WTC11 (cell line): ENCODE data around the gene FAM107B. TPM values are rescaled to one million over a fixed set of nuclear protein-coding genes. Genes with fewer than 3 reads are reported as not detected.
A peak's percentile ranks its signal among the peaks of the same experiment; 100 is the strongest.

ENCODE experiments used
- ATAC-seq: fragments of 200-7000 bp; cut with Tn5 transposase; 2 replicates; pipeline ENCODE4 v1.10.0; 2021; ENCODE audit warnings: mild to moderate bottlenecking, moderate library complexity
- CTCF ChIA-PET: fragments of 300-600 bp; sonication (Branson Sonifier 250); formaldehyde crosslinking; loops from one replicate; lab custom pipeline; 2021; ENCODE audit warnings: antibody characterized with exemption; lab: Charles Lee
- POLR2A ChIA-PET: fragments of 350-600 bp; sonication (Branson Sonifier 250); formaldehyde crosslinking; loops from one replicate; lab custom pipeline; 2021; ENCODE audit warnings: antibody characterized with exemption; lab: Charles Lee
- DNase-seq: peaks from one replicate; pipeline ENCODE4 v3.0.0; 2021; ENCODE audit warnings: low spot score
- H3K27ac Mint-ChIP-seq: 2 replicates; pipeline ENCODE4 v1.8.0; 2021; ENCODE audit warnings: mixed read lengths
- H3K27me3 Mint-ChIP-seq: 2 replicates; pipeline ENCODE4 v1.8.0; 2021; ENCODE audit warnings: low read depth, mild to moderate bottlenecking, moderate library complexity, mixed read lengths
- H3K36me3 Mint-ChIP-seq: 2 replicates; pipeline ENCODE4 v1.8.0; 2021; ENCODE audit warnings: mixed read lengths
- H3K4me1 Mint-ChIP-seq: 2 replicates; pipeline ENCODE4 v1.8.0; 2022; ENCODE audit warnings: mixed read lengths
- H3K4me3 Mint-ChIP-seq: 2 replicates; pipeline ENCODE4 v1.8.0; 2021; ENCODE audit warnings: mild to moderate bottlenecking, moderate library complexity, mixed read lengths
- H3K9me3 Mint-ChIP-seq: 2 replicates; pipeline ENCODE4 v1.8.0; 2021; ENCODE audit warnings: mixed read lengths
- AFF4 ChIP-seq: sonication (generic); formaldehyde crosslinking; IDR thresholded peaks from 2 replicates; pipeline ENCODE4 v1.8.1; 2023; ENCODE audit warnings: mild to moderate bottlenecking, missing genetic modification reagents, borderline replicate concordance
- E2F5 ChIP-seq: sonication (generic); formaldehyde crosslinking; IDR thresholded peaks from 2 replicates; pipeline ENCODE4 v1.8.1; 2022; ENCODE audit warnings: mild to moderate bottlenecking, moderate library complexity, missing genetic modification reagents
- FOXP1 ChIP-seq: sonication (generic); formaldehyde crosslinking; IDR thresholded peaks from 2 replicates; pipeline ENCODE4 v1.8.0; 2022; ENCODE audit warnings: missing genetic modification reagents, mild to moderate bottlenecking, moderate library complexity, borderline replicate concordance
- FOXP4 ChIP-seq: sonication (generic); formaldehyde crosslinking; IDR thresholded peaks from 2 replicates; pipeline ENCODE4 v1.8.0; 2022; ENCODE audit warnings: mild to moderate bottlenecking, missing genetic modification reagents
- HMGA2 ChIP-seq: fragments of 250-450 bp; sonication (Bioruptor Pico); IDR thresholded peaks from 2 replicates; pipeline ENCODE4 v1.4.0; 2021; ENCODE audit warnings: mild to moderate bottlenecking, moderate library complexity
- MXD4 ChIP-seq: fragments of 250-450 bp; sonication (Bioruptor Pico); IDR thresholded peaks from 2 replicates; pipeline ENCODE4 v1.8.0; 2021; ENCODE audit warnings: mild to moderate bottlenecking, moderate library complexity, borderline replicate concordance
- NFATC4 ChIP-seq: fragments of 250-450 bp; sonication (Bioruptor Pico); IDR thresholded peaks from 2 replicates; pipeline ENCODE4 v1.9.0; 2021; ENCODE audit warnings: mild to moderate bottlenecking
- NFE2L1 ChIP-seq: sonication (generic); formaldehyde crosslinking; IDR thresholded peaks from 2 replicates; pipeline ENCODE4 v1.8.1; 2023; ENCODE audit warnings: missing genetic modification reagents
- NFYB ChIP-seq: sonication (generic); formaldehyde crosslinking; conservative IDR thresholded peaks from 2 replicates; pipeline ENCODE4 v1.8.0; 2022; ENCODE audit warnings: low read depth, missing genetic modification reagents
- OVOL2 ChIP-seq: fragments of 250-450 bp; sonication (Bioruptor Pico); IDR thresholded peaks from 2 replicates; pipeline ENCODE4 v1.9.0; 2021; ENCODE audit warnings: mild to moderate bottlenecking, borderline replicate concordance
- SOX15 ChIP-seq: fragments of 250-450 bp; sonication (Bioruptor Pico); IDR thresholded peaks from 2 replicates; pipeline ENCODE4 v1.9.0; 2021; ENCODE audit warnings: mild to moderate bottlenecking
- ZNF121 ChIP-seq: sonication (generic); formaldehyde crosslinking; IDR thresholded peaks from 2 replicates; pipeline ENCODE4 v1.8.0; 2023; ENCODE audit warnings: missing genetic modification reagents
- ZNF425 ChIP-seq: fragments of 250-450 bp; sonication (Bioruptor Pico); conservative IDR thresholded peaks from 2 replicates; pipeline ENCODE4 v1.9.0; 2021; ENCODE audit warnings: mild to moderate bottlenecking
- ZNF671 ChIP-seq: fragments of 250-450 bp; sonication (Bioruptor Pico); IDR thresholded peaks from 2 replicates; pipeline ENCODE4 v1.8.0; 2021; ENCODE audit warnings: mild to moderate bottlenecking
- total RNA-seq: library from RNA; stranded (reverse); gene quantifications from 3 replicates; pipeline ENCODE4 v1.2.3, GENCODE V29; 2021
- TF ChIP-seq, protein P1 (sequence below): sonication (generic); formaldehyde crosslinking; IDR thresholded peaks from 2 replicates; pipeline ENCODE4 v1.8.1; 2022; ENCODE audit warnings: missing genetic modification reagents, borderline replicate concordance
- TF ChIP-seq, protein P2 (sequence below): sonication (generic); formaldehyde crosslinking; IDR thresholded peaks from 2 replicates; pipeline ENCODE4 v1.8.1; 2023; ENCODE audit warnings: mild to moderate bottlenecking, missing genetic modification reagents
- TF ChIP-seq, protein P3 (sequence below): sonication (generic); formaldehyde crosslinking; IDR thresholded peaks from 2 replicates; pipeline ENCODE4 v1.8.0; 2022; ENCODE audit warnings: mild to moderate bottlenecking, missing genetic modification reagents

Gene FAM107B
- total RNA-seq, 1 experiment from 2014 or later: 22.4 TPM

DNA sequence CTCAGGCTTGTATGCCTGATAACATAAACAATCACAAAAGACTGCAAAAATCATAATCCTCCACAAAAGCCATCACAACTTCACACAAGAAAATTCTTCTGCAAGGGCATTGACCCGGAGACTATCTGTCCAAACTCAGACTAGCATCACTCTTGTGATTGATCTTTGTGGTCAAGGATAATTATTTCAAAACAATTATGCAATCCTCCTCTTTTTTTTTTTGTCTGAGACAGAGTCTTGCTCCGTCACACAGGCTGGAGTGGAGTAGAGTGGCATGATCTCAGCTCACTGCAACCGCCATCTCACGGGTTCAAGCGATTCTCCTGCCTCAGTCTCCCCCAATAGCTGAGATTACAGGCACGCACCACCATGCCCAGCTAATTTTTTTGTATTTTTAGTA, 41.0 kb upstream of the FAM107B start:
- Mint-ChIP-seq H3K36me3 (no peaks in the 10 kb centered on the region), H3K4me3 (no peak overlapping the region), H3K9me3 (peaks cover 3% of the 10 kb centered on the region), H3K27ac (no peak overlapping the region), H3K4me1 (peaks cover 17% of the 10 kb centered on the region), H3K27me3 (no peaks in the 10 kb centered on the region)
- ChIA-PET POLR2A (no interaction called here), CTCF (no interaction called here)
- no peak for DNase-seq
- TF ChIP-seq ZNF425 (CRISPR knock-in tag) (no peak), E2F5 (CRISPR knock-in tag) (no peak), NFE2L1 (no peak), OVOL2 (CRISPR knock-in tag) (no peak), FOXP4 (no peak), NFATC4 (CRISPR knock-in tag) (no peak), HMGA2 (CRISPR knock-in tag) (no peak), ZNF671 (no peak)
- TF ChIP-seq, protein P1, sequence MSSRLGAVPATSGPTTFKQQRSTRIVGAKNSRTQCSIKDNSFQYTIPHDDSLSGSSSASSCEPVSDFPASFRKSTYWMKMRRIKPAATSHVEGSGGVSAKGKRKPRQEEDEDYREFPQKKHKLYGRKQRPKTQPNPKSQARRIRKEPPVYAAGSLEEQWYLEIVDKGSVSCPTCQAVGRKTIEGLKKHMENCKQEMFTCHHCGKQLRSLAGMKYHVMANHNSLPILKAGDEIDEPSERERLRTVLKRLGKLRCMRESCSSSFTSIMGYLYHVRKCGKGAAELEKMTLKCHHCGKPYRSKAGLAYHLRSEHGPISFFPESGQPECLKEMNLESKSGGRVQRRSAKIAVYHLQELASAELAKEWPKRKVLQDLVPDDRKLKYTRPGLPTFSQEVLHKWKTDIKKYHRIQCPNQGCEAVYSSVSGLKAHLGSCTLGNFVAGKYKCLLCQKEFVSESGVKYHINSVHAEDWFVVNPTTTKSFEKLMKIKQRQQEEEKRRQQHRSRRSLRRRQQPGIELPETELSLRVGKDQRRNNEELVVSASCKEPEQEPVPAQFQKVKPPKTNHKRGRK (CRISPR knock-in tag): no peak
- TF ChIP-seq, protein P2, sequence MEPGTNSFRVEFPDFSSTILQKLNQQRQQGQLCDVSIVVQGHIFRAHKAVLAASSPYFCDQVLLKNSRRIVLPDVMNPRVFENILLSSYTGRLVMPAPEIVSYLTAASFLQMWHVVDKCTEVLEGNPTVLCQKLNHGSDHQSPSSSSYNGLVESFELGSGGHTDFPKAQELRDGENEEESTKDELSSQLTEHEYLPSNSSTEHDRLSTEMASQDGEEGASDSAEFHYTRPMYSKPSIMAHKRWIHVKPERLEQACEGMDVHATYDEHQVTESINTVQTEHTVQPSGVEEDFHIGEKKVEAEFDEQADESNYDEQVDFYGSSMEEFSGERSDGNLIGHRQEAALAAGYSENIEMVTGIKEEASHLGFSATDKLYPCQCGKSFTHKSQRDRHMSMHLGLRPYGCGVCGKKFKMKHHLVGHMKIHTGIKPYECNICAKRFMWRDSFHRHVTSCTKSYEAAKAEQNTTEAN (CRISPR knock-in tag): no peak
- ATAC-seq: no peak

DNA sequence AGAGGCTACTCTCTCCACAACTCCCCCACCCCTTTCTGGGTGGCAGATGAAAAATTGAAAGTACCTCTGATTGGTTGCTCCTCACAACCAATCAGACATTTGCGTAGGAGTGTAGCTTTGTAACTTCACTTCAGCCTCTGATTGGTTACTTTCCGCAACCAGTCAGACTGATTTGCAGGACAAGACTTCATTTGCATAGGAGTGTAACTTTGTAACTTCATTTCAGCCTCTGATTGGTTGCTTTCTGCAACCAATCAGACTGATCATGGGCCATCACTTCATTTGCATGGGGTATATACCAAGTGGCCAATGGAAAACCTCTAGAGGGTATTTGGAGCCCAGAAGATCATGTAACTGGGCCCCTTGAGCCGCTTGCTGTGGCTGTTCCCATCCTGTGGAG, 37.6 kb upstream of the FAM107B start:
- POLR2A ChIA-PET: no interaction called here
- Mint-ChIP-seq H3K27ac (no peak overlapping the region), H3K9me3 (peaks cover 3% of the 10 kb centered on the region), H3K27me3 (no peaks in the 10 kb centered on the region), H3K36me3 (no peaks in the 10 kb centered on the region), H3K4me3 (no peak overlapping the region), H3K4me1 (peaks cover 13% of the 10 kb centered on the region)
- CTCF ChIA-PET: interaction anchor here (0.6 kb wide), 1 partner anchor 589 kb away, joined by 5 read pairs; no protein-coding TSS in a partner anchor
- TF ChIP-seq SOX15 (CRISPR knock-in tag) (no peak), NFYB (CRISPR knock-in tag) (peak; percentile 58)
- DNase-seq: no peak
- peak; percentile 43 for ATAC-seq

DNA sequence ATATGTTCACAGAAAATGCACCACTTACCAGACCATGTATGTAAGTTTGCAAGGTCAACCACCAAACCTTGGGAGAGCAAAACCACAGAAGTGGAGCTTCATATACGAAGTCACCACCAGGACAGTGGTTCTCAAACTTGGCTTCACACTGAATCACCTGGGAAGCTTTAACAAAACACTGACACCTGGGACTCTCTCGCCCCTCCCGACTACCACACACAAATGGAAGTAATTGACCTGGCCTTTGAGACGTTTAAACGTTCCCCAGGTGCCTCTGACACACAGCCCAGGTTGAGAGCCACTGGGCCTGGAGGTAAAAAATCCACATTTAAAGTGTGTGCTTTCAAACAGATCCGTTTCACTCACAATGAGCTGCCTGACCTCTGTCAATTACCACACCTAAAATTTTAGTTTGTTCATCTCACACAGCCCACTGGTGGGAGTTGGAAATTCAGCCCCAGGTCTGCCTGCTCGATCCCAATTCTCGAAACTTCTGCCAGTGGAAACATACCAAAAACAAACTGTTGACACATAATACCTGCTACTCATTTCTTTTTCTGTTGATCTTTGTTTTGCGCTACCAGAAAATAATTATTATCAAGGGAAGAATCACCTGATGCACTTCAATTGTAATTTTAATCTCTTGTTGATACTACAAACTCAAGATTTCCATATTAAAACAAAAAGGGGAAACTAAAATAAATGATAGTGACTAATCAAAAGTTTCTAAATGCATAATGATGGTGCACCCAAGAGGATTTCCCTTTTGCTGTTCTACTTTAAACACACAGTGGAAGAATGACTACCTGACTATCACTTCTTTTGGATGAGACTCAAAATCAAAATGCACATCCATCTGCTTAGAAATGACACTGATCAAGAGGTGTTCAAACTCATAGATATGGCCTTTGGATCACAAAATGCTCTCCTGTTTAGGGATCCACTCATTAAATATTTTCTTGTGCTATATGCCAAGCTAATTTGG, 36.6 kb upstream of the FAM107B start:
- ChIA-PET POLR2A (no interaction called here), CTCF (interaction anchor here (0.8 to 1.2 kb wide), 2 partner anchors 8 to 274 kb away, joined by 3 to 5 read pairs; no protein-coding TSS in a partner anchor)
- no peaks in the 10 kb centered on the region for H3K36me3 Mint-ChIP-seq
- H3K9me3 Mint-ChIP-seq: no peaks in the 10 kb centered on the region; the same call in 1 of the 2 replicates
- ATAC-seq (no peak; the same call in 1 of the 2 replicates), DNase-seq (no peak)
- peaks cover 13% of the 10 kb centered on the region for H3K4me1 Mint-ChIP-seq
- H3K4me3 Mint-ChIP-seq: no peak overlapping the region
- H3K27me3 Mint-ChIP-seq: no peaks in the 10 kb centered on the region
- no peak overlapping the region for H3K27ac Mint-ChIP-seq
- TF ChIP-seq, protein P3, sequence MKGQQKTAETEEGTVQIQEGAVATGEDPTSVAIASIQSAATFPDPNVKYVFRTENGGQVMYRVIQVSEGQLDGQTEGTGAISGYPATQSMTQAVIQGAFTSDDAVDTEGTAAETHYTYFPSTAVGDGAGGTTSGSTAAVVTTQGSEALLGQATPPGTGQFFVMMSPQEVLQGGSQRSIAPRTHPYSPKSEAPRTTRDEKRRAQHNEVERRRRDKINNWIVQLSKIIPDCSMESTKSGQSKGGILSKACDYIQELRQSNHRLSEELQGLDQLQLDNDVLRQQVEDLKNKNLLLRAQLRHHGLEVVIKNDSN (CRISPR knock-in tag): no peak
- TF ChIP-seq AFF4 (CRISPR knock-in tag) (no peak), MXD4 (CRISPR knock-in tag) (no peak), ZNF121 (CRISPR knock-in tag) (no peak), FOXP1 (no peak)
